HepG2 (cell line): ENCODE results near the gene ZER1. TPM values are rescaled to one million over a fixed set of nuclear protein-coding genes. Genes with fewer than 3 reads are reported as not detected.

ENCODE experiments used
- CCDC6 ChIP-seq: sonication (generic); formaldehyde crosslinking; IDR thresholded peaks from 2 replicates; pipeline ENCODE4 v1.8.1; 2022; ENCODE audit warnings: mild to moderate bottlenecking, missing genetic modification reagents, moderate library complexity
- GABPB1 ChIP-seq: IDR thresholded peaks from 2 replicates; pipeline ENCODE4 v1.6.1; 2016; ENCODE audit warnings: mild to moderate bottlenecking, missing genetic modification reagents, moderate library complexity, missing compliant biosample characterization
- HMG20B ChIP-seq: conservative IDR thresholded peaks from 2 replicates; pipeline ENCODE4 v1.6.1; 2016; ENCODE audit warnings: missing genetic modification reagents, missing compliant biosample characterization
- NFYB ChIP-seq: sonication (generic); formaldehyde crosslinking; IDR thresholded peaks from 2 replicates; pipeline ENCODE4 v1.4.0; 2020; ENCODE audit warnings: missing genetic modification reagents
- PHF20 ChIP-seq: sonication (generic); formaldehyde crosslinking; IDR thresholded peaks from 2 replicates; pipeline ENCODE4 v1.5.0; 2020; ENCODE audit warnings: mild to moderate bottlenecking, missing genetic modification reagents
- POLR2A ChIP-seq, 2 experiments: IDR thresholded peaks; 2 replicates each; pipeline ENCODE4 v1.6.1; 2011; ENCODE audit warnings: low read depth in 2 of 2, low read length in 2 of 2, mild to moderate bottlenecking in 1 of 2, moderate library complexity in 1 of 2; ENCODE audit not compliant: insufficient read depth in 1 of 2
- SOX6 ChIP-seq, 2 experiments: fragments of 450-650 bp in 1 of 2; sonication (generic) in 1 of 2; formaldehyde crosslinking in 1 of 2; IDR thresholded peaks; 2 replicates each; pipeline versions ENCODE4 v1.4.0 to v1.6.1; 2017 to 2020; ENCODE audit warnings: antibody characterized with exemption in 1 of 2, mild to moderate bottlenecking in 1 of 2, missing genetic modification reagents in 1 of 2
- STAT5B ChIP-seq: sonication (generic); formaldehyde crosslinking; IDR thresholded peaks from 2 replicates; pipeline ENCODE4 v1.4.0; 2020; ENCODE audit warnings: missing genetic modification reagents
- TCF7 ChIP-seq: sonication (generic); IDR thresholded peaks from 2 replicates; pipeline ENCODE4 v1.6.1; 2016; ENCODE audit warnings: antibody characterized with exemption, low read depth
- ZNF138 ChIP-seq: sonication (generic); formaldehyde crosslinking; IDR thresholded peaks from 2 replicates; pipeline ENCODE4 v1.5.0; 2020; ENCODE audit warnings: mild to moderate bottlenecking, low read depth, missing genetic modification reagents
- ZNF160 ChIP-seq: sonication (generic); formaldehyde crosslinking; IDR thresholded peaks from 2 replicates; pipeline ENCODE4 v1.8.0; 2022; ENCODE audit warnings: mild to moderate bottlenecking, inconsistent platforms, missing genetic modification reagents
- ZNF224 ChIP-seq: sonication (generic); formaldehyde crosslinking; IDR thresholded peaks from 2 replicates; pipeline ENCODE4 v1.5.0; 2020; ENCODE audit warnings: mild to moderate bottlenecking, missing genetic modification reagents
- ZNF256 ChIP-seq: sonication (generic); formaldehyde crosslinking; conservative IDR thresholded peaks from 2 replicates; pipeline ENCODE4 v1.4.0; 2020; ENCODE audit warnings: missing genetic modification reagents
- ZNF382 ChIP-seq: sonication (generic); formaldehyde crosslinking; IDR thresholded peaks from 2 replicates; pipeline ENCODE4 v1.5.0; 2020; ENCODE audit warnings: missing genetic modification reagents, mild to moderate bottlenecking, borderline replicate concordance
- ZNF441 ChIP-seq: sonication (generic); formaldehyde crosslinking; IDR thresholded peaks from 2 replicates; pipeline ENCODE4 v1.7.0; 2021; ENCODE audit warnings: missing genetic modification reagents, borderline replicate concordance
- ZNF496 ChIP-seq: sonication (generic); formaldehyde crosslinking; IDR thresholded peaks from 2 replicates; pipeline ENCODE4 v1.8.1; 2023; ENCODE audit warnings: mild to moderate bottlenecking, moderate library complexity, missing genetic modification reagents; ENCODE audit not compliant: insufficient replicate concordance
- ZNF510 ChIP-seq: sonication (generic); formaldehyde crosslinking; IDR thresholded peaks from 2 replicates; pipeline ENCODE4 v1.4.0; 2020; ENCODE audit warnings: low read depth, mild to moderate bottlenecking, missing genetic modification reagents
- polyA plus RNA-seq, 8 experiments: library from polyadenylated mRNA; depleted of rRNA in 3 of 8; stranded (reverse) in 7 of 8; unstranded in 1 of 8; fragments of >200 nt; fragmentation: Illumina TruSeq in 4 of 8; extraction: Trizol in 4 of 8; gene quantifications; 2 replicates each; pipeline versions ENCODE4 v1.2.1 to v1.2.3, GENCODE V29; 2011 to 2016; ENCODE audit warnings: low read depth in 4 of 8, missing spikeins in 1 of 8, mixed read lengths in 1 of 8; ENCODE audit not compliant: insufficient read depth in 1 of 8
- total RNA-seq, 5 experiments: library from RNA; depleted of rRNA; stranded (reverse); fragments of >200 nt; fragmentation: Illumina TruSeq; extraction: Trizol; gene quantifications; 2 replicates each; pipeline ENCODE4 v1.2.3, GENCODE V29; 2016; ENCODE audit warnings: low read depth in 1 of 5
- TF ChIP-seq, protein P1 (sequence below): sonication (generic); formaldehyde crosslinking; conservative IDR thresholded peaks from 2 replicates; pipeline ENCODE4 v1.4.0; 2020; ENCODE audit warnings: missing genetic modification reagents
- TF ChIP-seq, protein P2 (sequence below): sonication (generic); formaldehyde crosslinking; IDR thresholded peaks from 2 replicates; pipeline ENCODE4 v1.4.0; 2020; ENCODE audit warnings: missing genetic modification reagents, borderline replicate concordance
- TF ChIP-seq, protein P3 (sequence below): sonication (generic); formaldehyde crosslinking; IDR thresholded peaks from 2 replicates; pipeline ENCODE4 v1.5.0; 2020; ENCODE audit warnings: missing genetic modification reagents
- TF ChIP-seq, protein P4 (sequence below): sonication (generic); formaldehyde crosslinking; IDR thresholded peaks from 2 replicates; pipeline ENCODE4 v1.8.1; 2023; ENCODE audit warnings: mild to moderate bottlenecking, moderate library complexity, missing genetic modification reagents
- TF ChIP-seq, protein P5 (sequence below), 2 experiments: fragments of 450-650 bp in 1 of 2; sonication (generic) in 1 of 2; formaldehyde crosslinking; IDR thresholded peaks; 2 replicates each; pipeline versions ENCODE4 v1.5.0 to v1.8.0; 2020 to 2022; ENCODE audit warnings: mild to moderate bottlenecking in 1 of 2, missing genetic modification reagents in 1 of 2
- TF ChIP-seq, protein P6 (sequence below): IDR thresholded peaks from 2 replicates; pipeline ENCODE4 v1.6.1; 2016; ENCODE audit warnings: missing genetic modification reagents, missing compliant biosample characterization
- TF ChIP-seq, protein P7 (sequence below): sonication (generic); formaldehyde crosslinking; IDR thresholded peaks from 2 replicates; pipeline ENCODE4 v1.4.0; 2020; ENCODE audit warnings: missing genetic modification reagents

The ZER1 gene
- total and polyA plus RNA-seq, 2 of the 13 experiments (the other 11 are each of a cell fraction or from before 2014, with no cell fraction given) = 7.7 to 40.0 TPM

DNA sequence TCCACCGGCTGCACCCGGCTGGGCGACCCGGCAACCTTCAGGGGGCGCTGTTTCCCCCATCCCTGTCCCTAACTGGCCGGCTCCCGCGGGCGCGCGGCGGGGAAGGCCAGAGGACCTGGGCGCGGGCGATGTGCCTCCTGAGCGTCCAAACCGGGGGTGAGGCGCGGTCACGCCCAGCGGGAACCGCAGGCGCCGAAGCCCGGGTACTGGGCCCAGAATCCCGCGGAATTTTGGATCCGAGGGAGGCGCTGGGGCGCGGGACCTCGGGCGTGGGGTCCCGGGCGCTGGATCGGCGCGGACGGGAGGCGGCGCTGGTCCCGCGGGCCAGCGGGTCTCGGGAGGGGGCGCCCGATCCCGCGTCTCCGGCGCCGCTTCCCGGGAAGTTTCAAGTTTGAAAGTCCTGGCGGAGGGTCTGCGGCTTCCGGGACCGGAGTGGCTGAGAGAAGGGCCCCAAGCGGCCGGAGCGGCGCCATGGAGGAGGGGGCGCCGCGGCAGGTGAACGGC lies 69.2 kb downstream of the ZER1 start, which contains the start of gene PKN3 (continued):
- TF ChIP-seq PHF20 (CRISPR knock-in tag) (0 out of 2 replicates have a peak, but pooled peaks have one; percentile 30), ZNF138 (CRISPR knock-in tag) (no peak), TCF7 (no peak), ZNF441 (CRISPR knock-in tag) (no peak), ZNF510 (CRISPR knock-in tag) (no peak), ZNF160 (CRISPR knock-in tag) (no peak), GABPB1 (peak; percentile 82), STAT5B (no peak), ZNF496 (no peak), ZNF382 (CRISPR knock-in tag) (no peak), SOX6 (IDR thresholded peaks at IDR 0.05) (no peak), SOX6 (CRISPR knock-in tag; IDR thresholded peaks at IDR 0.05) (peak; percentile 64), ZNF256 (CRISPR knock-in tag) (no peak), CCDC6 (CRISPR knock-in tag) (peak; percentile 64), ZNF224 (CRISPR knock-in tag) (no peak; the same call in 1 of the 2 replicates), HMG20B (CRISPR knock-in tag) (no peak), NFYB (CRISPR knock-in tag) (no peak), POLR2A (IDR thresholded peaks at IDR 0.05; ENCODE audit: insufficient read depth in 1 of 2, low read depth in 2 of 2, low read length in 2 of 2) (peak in 1 of 2 experiments; percentile 43; a peak in 1 of 4 replicates)
- TF ChIP-seq, protein P1, sequence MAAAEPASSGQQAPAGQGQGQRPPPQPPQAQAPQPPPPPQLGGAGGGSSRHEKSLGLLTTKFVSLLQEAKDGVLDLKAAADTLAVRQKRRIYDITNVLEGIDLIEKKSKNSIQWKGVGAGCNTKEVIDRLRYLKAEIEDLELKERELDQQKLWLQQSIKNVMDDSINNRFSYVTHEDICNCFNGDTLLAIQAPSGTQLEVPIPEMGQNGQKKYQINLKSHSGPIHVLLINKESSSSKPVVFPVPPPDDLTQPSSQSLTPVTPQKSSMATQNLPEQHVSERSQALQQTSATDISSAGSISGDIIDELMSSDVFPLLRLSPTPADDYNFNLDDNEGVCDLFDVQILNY (CRISPR knock-in tag) = peak; percentile 87
- TF ChIP-seq, protein P2, sequence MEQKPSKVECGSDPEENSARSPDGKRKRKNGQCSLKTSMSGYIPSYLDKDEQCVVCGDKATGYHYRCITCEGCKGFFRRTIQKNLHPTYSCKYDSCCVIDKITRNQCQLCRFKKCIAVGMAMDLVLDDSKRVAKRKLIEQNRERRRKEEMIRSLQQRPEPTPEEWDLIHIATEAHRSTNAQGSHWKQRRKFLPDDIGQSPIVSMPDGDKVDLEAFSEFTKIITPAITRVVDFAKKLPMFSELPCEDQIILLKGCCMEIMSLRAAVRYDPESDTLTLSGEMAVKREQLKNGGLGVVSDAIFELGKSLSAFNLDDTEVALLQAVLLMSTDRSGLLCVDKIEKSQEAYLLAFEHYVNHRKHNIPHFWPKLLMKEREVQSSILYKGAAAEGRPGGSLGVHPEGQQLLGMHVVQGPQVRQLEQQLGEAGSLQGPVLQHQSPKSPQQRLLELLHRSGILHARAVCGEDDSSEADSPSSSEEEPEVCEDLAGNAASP (CRISPR knock-in tag) = peak; percentile 23; the same call in 1 of the 2 replicates
- TF ChIP-seq, protein P3, sequence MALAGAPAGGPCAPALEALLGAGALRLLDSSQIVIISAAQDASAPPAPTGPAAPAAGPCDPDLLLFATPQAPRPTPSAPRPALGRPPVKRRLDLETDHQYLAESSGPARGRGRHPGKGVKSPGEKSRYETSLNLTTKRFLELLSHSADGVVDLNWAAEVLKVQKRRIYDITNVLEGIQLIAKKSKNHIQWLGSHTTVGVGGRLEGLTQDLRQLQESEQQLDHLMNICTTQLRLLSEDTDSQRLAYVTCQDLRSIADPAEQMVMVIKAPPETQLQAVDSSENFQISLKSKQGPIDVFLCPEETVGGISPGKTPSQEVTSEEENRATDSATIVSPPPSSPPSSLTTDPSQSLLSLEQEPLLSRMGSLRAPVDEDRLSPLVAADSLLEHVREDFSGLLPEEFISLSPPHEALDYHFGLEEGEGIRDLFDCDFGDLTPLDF (CRISPR knock-in tag) = peak; percentile 67; the same call in 1 of the 2 replicates
- TF ChIP-seq, protein P4, sequence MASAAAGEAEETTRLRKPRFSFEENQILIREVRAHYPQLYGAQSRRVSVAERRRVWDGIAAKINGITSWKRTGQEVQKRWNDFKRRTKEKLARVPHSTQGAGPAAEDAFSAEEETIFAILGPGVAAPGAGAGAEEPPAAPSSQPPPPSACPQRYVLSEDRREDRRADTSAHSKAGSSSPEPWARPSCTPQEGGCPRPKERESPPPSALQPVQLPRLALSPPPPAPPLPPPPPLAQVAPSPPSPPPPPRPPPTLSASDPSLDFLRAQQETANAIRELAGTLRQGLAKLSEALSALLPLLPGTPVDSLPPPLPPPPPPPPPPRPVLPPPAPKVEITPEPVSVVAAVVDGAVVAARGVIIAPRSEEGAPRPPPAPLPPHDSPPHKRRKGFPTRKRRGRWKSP = peak; percentile 75
- TF ChIP-seq, protein P5, sequence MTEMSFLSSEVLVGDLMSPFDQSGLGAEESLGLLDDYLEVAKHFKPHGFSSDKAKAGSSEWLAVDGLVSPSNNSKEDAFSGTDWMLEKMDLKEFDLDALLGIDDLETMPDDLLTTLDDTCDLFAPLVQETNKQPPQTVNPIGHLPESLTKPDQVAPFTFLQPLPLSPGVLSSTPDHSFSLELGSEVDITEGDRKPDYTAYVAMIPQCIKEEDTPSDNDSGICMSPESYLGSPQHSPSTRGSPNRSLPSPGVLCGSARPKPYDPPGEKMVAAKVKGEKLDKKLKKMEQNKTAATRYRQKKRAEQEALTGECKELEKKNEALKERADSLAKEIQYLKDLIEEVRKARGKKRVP (CRISPR knock-in tag; IDR thresholded peaks at IDR 0.05) = no peak
- TF ChIP-seq, protein P6, sequence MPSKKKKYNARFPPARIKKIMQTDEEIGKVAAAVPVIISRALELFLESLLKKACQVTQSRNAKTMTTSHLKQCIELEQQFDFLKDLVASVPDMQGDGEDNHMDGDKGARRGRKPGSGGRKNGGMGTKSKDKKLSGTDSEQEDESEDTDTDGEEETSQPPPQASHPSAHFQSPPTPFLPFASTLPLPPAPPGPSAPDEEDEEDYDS = no peak; the same call in 1 of the 2 replicates
- TF ChIP-seq, protein P7, sequence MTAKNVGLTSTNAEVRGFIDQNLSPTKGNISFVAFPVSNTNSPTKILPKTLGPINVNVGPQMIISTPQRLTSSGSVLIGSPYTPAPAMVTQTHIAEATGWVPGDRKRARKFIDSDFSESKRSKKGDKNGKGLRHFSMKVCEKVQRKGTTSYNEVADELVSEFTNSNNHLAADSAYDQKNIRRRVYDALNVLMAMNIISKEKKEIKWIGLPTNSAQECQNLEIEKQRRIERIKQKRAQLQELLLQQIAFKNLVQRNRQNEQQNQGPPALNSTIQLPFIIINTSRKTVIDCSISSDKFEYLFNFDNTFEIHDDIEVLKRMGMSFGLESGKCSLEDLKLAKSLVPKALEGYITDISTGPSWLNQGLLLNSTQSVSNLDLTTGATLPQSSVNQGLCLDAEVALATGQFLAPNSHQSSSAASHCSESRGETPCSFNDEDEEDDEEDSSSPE (CRISPR knock-in tag) = peak; percentile 85
